Astrocyte (in vitro differentiated cells and primary cell): Measurements from ENCODE around the gene GRIN2D.
"Not testable (repeated sequence)": the region's sequence is repeated elsewhere in the genome, so short reads cannot be mapped to it uniquely, and the experiment has no call there.

Experiments used
- EZH2 ChIP-seq: IDR thresholded peaks from 2 replicates; pipeline ENCODE4 v1.6.1; 2012; ENCODE audit warnings: mild to moderate bottlenecking, low read length, inconsistent platforms; ENCODE audit not compliant: insufficient read depth
- TF ChIP-seq, protein P1 (sequence below): IDR thresholded peaks from 2 replicates; pipeline ENCODE4 v1.5.1; 2011; ENCODE audit warnings: low read depth, mild to moderate bottlenecking, inconsistent platforms, low read length, moderate library complexity; ENCODE audit not compliant: insufficient read depth

- TF ChIP-seq, protein P1, sequence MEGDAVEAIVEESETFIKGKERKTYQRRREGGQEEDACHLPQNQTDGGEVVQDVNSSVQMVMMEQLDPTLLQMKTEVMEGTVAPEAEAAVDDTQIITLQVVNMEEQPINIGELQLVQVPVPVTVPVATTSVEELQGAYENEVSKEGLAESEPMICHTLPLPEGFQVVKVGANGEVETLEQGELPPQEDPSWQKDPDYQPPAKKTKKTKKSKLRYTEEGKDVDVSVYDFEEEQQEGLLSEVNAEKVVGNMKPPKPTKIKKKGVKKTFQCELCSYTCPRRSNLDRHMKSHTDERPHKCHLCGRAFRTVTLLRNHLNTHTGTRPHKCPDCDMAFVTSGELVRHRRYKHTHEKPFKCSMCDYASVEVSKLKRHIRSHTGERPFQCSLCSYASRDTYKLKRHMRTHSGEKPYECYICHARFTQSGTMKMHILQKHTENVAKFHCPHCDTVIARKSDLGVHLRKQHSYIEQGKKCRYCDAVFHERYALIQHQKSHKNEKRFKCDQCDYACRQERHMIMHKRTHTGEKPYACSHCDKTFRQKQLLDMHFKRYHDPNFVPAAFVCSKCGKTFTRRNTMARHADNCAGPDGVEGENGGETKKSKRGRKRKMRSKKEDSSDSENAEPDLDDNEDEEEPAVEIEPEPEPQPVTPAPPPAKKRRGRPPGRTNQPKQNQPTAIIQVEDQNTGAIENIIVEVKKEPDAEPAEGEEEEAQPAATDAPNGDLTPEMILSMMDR = not testable (repeated sequence)
- not testable (repeated sequence) for TF ChIP-seq EZH2
Measured at GRCh38 chr19:48392006-48392344, 1.5 kb upstream of the GRIN2D start.
